Nephron progenitor cell (in vitro differentiated cells): ENCODE data around the gene SREK1.
"Not testable (repeated sequence)": the region's sequence is repeated elsewhere in the genome, so short reads cannot be mapped to it uniquely, and the experiment has no call there.

Experiments
- DNase-seq: peaks from one replicate; pipeline ENCODE4 v3.0.0; 2021
- H3K27ac Mint-ChIP-seq: 2 replicates; pipeline ENCODE4 v1.8.0; 2021; ENCODE audit warnings: mild to moderate bottlenecking, moderate library complexity, mixed read lengths
- H3K27me3 Mint-ChIP-seq: 2 replicates; pipeline ENCODE4 v1.8.0; 2021; ENCODE audit warnings: mild to moderate bottlenecking, low read depth, mixed read lengths; ENCODE audit not compliant: poor library complexity
- H3K36me3 Mint-ChIP-seq: 2 replicates; pipeline ENCODE4 v1.8.0; 2021; ENCODE audit warnings: low read depth, mixed read lengths
- H3K4me1 Mint-ChIP-seq: 2 replicates; pipeline ENCODE4 v1.8.0; 2021; ENCODE audit warnings: mixed read lengths
- H3K4me3 Mint-ChIP-seq: 2 replicates; pipeline ENCODE4 v1.8.0; 2021; ENCODE audit warnings: mild to moderate bottlenecking, moderate library complexity, mixed read lengths
- H3K9me3 Mint-ChIP-seq: 2 replicates; pipeline ENCODE4 v1.8.0; 2021; ENCODE audit warnings: mild to moderate bottlenecking, moderate library complexity, mixed read lengths
- TF ChIP-seq, protein P1 (sequence below): fragments of 200-600 bp; sonication (generic); IDR thresholded peaks from 2 replicates; pipeline ENCODE4 v1.5.0; 2021; ENCODE audit warnings: antibody characterized with exemption

Gene SREK1

DNA sequence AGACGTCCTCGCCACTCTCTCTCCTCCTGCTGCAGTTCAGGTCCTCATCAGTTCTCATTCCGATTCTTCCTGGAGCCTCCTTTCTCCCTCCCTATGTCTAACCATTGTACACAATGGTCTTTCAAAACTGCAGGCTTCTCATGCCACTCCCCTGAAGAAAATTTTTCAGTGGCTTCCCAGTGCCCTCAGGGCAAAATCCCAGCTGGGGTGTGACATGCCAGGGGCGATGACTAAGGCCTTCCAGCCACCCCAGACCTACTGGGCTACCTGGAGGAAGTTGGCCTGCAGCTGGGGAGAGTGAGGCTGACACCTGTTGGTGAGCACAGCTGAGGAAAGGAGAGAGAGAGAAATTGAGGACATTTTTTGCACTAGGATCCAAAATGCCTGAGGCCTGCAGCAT is 65.2 kb downstream of the SREK1 start:
- peaks cover 15% of the 10 kb centered on the region for H3K4me1 Mint-ChIP-seq

DNA sequence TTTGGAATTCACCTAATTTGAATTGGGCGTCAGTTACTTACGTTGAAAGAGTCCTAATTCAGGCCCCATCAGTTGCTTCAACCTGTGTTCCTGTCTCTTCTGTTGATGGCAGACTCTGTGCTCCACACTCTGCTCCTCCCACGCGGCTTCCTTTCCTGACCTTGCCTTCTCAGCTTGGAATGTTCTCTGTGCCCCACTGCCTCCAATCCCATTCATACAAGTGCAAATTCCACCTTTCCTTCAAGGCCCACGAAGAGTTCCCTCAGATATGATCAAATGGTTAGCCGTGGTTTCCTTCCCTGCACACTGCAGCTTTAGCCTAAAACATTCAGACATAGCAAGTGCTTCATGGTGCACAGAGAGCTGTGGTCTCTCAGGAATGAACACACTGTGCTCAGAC is 65.7 kb downstream of the SREK1 start:
- Mint-ChIP-seq H3K4me3 (no peak overlapping the region), H3K27me3 (peaks cover 8% of the 10 kb centered on the region), H3K27ac (peak overlapping the region; percentile 8), H3K4me1 (peaks cover 15% of the 10 kb centered on the region), H3K9me3 (no peaks in the 10 kb centered on the region), H3K36me3 (no peaks in the 10 kb centered on the region)
- TF ChIP-seq, protein P1, sequence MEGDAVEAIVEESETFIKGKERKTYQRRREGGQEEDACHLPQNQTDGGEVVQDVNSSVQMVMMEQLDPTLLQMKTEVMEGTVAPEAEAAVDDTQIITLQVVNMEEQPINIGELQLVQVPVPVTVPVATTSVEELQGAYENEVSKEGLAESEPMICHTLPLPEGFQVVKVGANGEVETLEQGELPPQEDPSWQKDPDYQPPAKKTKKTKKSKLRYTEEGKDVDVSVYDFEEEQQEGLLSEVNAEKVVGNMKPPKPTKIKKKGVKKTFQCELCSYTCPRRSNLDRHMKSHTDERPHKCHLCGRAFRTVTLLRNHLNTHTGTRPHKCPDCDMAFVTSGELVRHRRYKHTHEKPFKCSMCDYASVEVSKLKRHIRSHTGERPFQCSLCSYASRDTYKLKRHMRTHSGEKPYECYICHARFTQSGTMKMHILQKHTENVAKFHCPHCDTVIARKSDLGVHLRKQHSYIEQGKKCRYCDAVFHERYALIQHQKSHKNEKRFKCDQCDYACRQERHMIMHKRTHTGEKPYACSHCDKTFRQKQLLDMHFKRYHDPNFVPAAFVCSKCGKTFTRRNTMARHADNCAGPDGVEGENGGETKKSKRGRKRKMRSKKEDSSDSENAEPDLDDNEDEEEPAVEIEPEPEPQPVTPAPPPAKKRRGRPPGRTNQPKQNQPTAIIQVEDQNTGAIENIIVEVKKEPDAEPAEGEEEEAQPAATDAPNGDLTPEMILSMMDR: no peak
- no peak for DNase-seq

More for the DNA sequence above, 65.2 kb downstream of the SREK1 start:
- no peaks in the 10 kb centered on the region for H3K9me3 Mint-ChIP-seq
- TF ChIP-seq, protein P1: no peak
- no peak overlapping the region for H3K27ac Mint-ChIP-seq
- H3K27me3 Mint-ChIP-seq: peaks cover 8% of the 10 kb centered on the region
- no peaks in the 10 kb centered on the region for H3K36me3 Mint-ChIP-seq
- H3K4me3 Mint-ChIP-seq: no peak overlapping the region
- no peak for DNase-seq

- peaks cover 5% of the 10 kb centered on the region for H3K4me1 Mint-ChIP-seq
- DNase-seq: no peak
- H3K27me3 Mint-ChIP-seq: peaks cover 10% of the 10 kb centered on the region
- no peaks in the 10 kb centered on the region for H3K9me3 Mint-ChIP-seq
- no peaks in the 10 kb centered on the region for H3K36me3 Mint-ChIP-seq
- H3K4me3 Mint-ChIP-seq: no peak overlapping the region
- H3K27ac Mint-ChIP-seq: no peak overlapping the region
- TF ChIP-seq, protein P1: no peak
Observed at GRCh38 chr5:66213533-66213932, 69.4 kb downstream of the SREK1 start.

- no peak overlapping the region for H3K4me3 Mint-ChIP-seq
- H3K36me3 Mint-ChIP-seq: peaks cover 5% of the 10 kb centered on the region
- H3K27me3 Mint-ChIP-seq: peaks cover 8% of the 10 kb centered on the region
- peaks cover 10% of the 10 kb centered on the region for H3K4me1 Mint-ChIP-seq
- peaks cover 48% of the 10 kb centered on the region for H3K9me3 Mint-ChIP-seq
- DNase-seq: peak; percentile 16
- no peak overlapping the region for H3K27ac Mint-ChIP-seq
- TF ChIP-seq, protein P1: no peak
Observed at GRCh38 chr5:66222455-66222854, 78.4 kb downstream of the SREK1 start.

GRCh38 chr5:66222896-66223295 is 78.8 kb downstream of the SREK1 start:
- H3K36me3 Mint-ChIP-seq, H3K4me3 Mint-ChIP-seq, H3K27ac Mint-ChIP-seq, DNase-seq, H3K4me1 Mint-ChIP-seq, H3K27me3 Mint-ChIP-seq: not testable (repeated sequence)
- H3K9me3 Mint-ChIP-seq: peaks cover 48% of the 10 kb centered on the region

DNA sequence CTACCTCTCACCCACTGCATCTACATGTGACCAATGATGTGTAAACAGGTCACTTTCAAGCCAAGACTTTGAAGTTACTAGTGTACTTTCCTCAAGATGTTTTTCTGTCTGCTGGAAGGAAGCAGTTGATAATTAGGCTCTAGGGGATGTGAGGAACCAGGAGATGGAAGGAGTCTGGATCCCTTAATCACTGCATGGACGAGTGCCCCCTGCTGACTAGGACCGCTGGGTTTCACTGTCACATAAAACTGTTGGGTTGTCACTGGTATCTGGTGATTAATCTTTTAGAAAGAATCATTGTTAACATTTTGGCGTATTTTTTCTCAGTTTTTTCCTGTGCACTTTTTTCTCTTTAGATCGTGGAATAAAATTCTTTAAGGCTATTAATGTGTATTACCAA is 79.5 kb downstream of the SREK1 start:
- TF ChIP-seq, protein P1: peak; percentile 18
- H3K36me3 Mint-ChIP-seq: peaks cover 5% of the 10 kb centered on the region
- no peak for DNase-seq

More for the DNA sequence above, 79.5 kb downstream of the SREK1 start:
- Mint-ChIP-seq H3K27me3 (peaks cover 8% of the 10 kb centered on the region), H3K4me3 (no peak overlapping the region), H3K27ac (no peak overlapping the region), H3K9me3 (peaks cover 48% of the 10 kb centered on the region), H3K4me1 (peaks cover 10% of the 10 kb centered on the region)
